ENCODE results near the gene VEGFA.

Gene VEGFA

GRCh38 chr6:43784049-43784855 lies 14.2 kb downstream of the VEGFA start:
- H3K4me2 ChIP-seq, result no peak overlapping the region
- H2AFZ ChIP-seq (ENCODE audit: low read depth), result no peak overlapping the region
- no peak overlapping the region for H3K9ac ChIP-seq
- H3K79me2 ChIP-seq (ENCODE audit: insufficient read depth, low read depth), result no peaks in the 10 kb centered on the region
- H4K20me1 ChIP-seq (ENCODE audit: insufficient read depth), result no peaks in the 10 kb centered on the region; the same call in 1 of the 2 replicates
- no peak for TF ChIP-seq CTCF (conservative IDR thresholded peaks at IDR 0.05; ENCODE audit: low read depth, low read length)
- H3K4me3 ChIP-seq (IDR thresholded peaks at IDR 0.05; ENCODE audit: insufficient read depth, low read depth, low read length), result no peak overlapping the region
- H3K27me3 ChIP-seq (ENCODE audit: insufficient read depth, low read depth), result no peaks in the 10 kb centered on the region
- no peak overlapping the region for H3K27ac ChIP-seq
- no peaks in the 10 kb centered on the region for H3K36me3 ChIP-seq (ENCODE audit: insufficient read depth)
- H3K4me1 ChIP-seq (ENCODE audit: low read depth, poor library complexity, severe bottlenecking), result no peaks in the 10 kb centered on the region

GRCh38 chr6:43785220-43785752 lies 15.3 kb downstream of the VEGFA start:
- Histone ChIP-seq H3K27ac (no peak overlapping the region), H3K79me2 (ENCODE audit: insufficient read depth, low read depth) (no peaks in the 10 kb centered on the region), H3K27me3 (ENCODE audit: insufficient read depth, low read depth) (no peaks in the 10 kb centered on the region), H3K4me2 (no peak overlapping the region), H3K4me3 (IDR thresholded peaks at IDR 0.05; ENCODE audit: insufficient read depth, low read depth, low read length) (no peak overlapping the region), H2AFZ (ENCODE audit: low read depth) (no peak overlapping the region), H3K36me3 (ENCODE audit: insufficient read depth) (no peaks in the 10 kb centered on the region), H4K20me1 (ENCODE audit: insufficient read depth) (no peaks in the 10 kb centered on the region; the same call in 1 of the 2 replicates), H3K9ac (no peak overlapping the region), H3K4me1 (ENCODE audit: low read depth, poor library complexity, severe bottlenecking) (no peaks in the 10 kb centered on the region)
- TF ChIP-seq CTCF (conservative IDR thresholded peaks at IDR 0.05; ENCODE audit: low read depth, low read length), result no peak

GRCh38 chr6:43785904-43786303 lies 15.9 kb downstream of the VEGFA start:
- Histone ChIP-seq H3K4me3 (IDR thresholded peaks at IDR 0.05; ENCODE audit: insufficient read depth, low read depth, low read length) (no peak overlapping the region), H3K27ac (no peak overlapping the region), H3K36me3 (ENCODE audit: insufficient read depth) (no peaks in the 10 kb centered on the region), H3K4me2 (no peak overlapping the region), H3K4me1 (ENCODE audit: low read depth, poor library complexity, severe bottlenecking) (no peaks in the 10 kb centered on the region), H3K79me2 (ENCODE audit: insufficient read depth, low read depth) (no peaks in the 10 kb centered on the region), H3K9ac (no peak overlapping the region), H4K20me1 (ENCODE audit: insufficient read depth) (no peaks in the 10 kb centered on the region; the same call in 1 of the 2 replicates), H3K27me3 (ENCODE audit: insufficient read depth, low read depth) (no peaks in the 10 kb centered on the region), H2AFZ (ENCODE audit: low read depth) (no peak overlapping the region)
- no peak for TF ChIP-seq CTCF (conservative IDR thresholded peaks at IDR 0.05; ENCODE audit: low read depth, low read length)

GRCh38 chr6:43786664-43787329 lies 16.8 kb downstream of the VEGFA start:
- Histone ChIP-seq H2AFZ (ENCODE audit: low read depth) (no peak overlapping the region), H3K4me1 (ENCODE audit: low read depth, poor library complexity, severe bottlenecking) (no peaks in the 10 kb centered on the region), H3K79me2 (ENCODE audit: insufficient read depth, low read depth) (no peaks in the 10 kb centered on the region), H3K27me3 (ENCODE audit: insufficient read depth, low read depth) (no peaks in the 10 kb centered on the region), H3K27ac (no peak overlapping the region), H3K4me3 (IDR thresholded peaks at IDR 0.05; ENCODE audit: insufficient read depth, low read depth, low read length) (no peak overlapping the region), H4K20me1 (ENCODE audit: insufficient read depth) (no peaks in the 10 kb centered on the region; the same call in 1 of the 2 replicates), H3K36me3 (ENCODE audit: insufficient read depth) (no peaks in the 10 kb centered on the region), H3K4me2 (no peak overlapping the region), H3K9ac (no peak overlapping the region)
- no peak for TF ChIP-seq CTCF (conservative IDR thresholded peaks at IDR 0.05; ENCODE audit: low read depth, low read length)
